GM21526 (cell line): Measurements from ENCODE around the gene C1QTNF6.
A peak's percentile ranks its signal among the peaks of the same experiment; 100 is the strongest.

Experiments used
- ATAC-seq: cut with Tn5 transposase; IDR thresholded peaks from one replicate; pipeline ENCODE4 v1.9.1; 2021; ENCODE audit warnings: moderate library complexity; ENCODE audit not compliant: unreplicated experiment, low FRiP score

Gene C1QTNF6

DNA sequence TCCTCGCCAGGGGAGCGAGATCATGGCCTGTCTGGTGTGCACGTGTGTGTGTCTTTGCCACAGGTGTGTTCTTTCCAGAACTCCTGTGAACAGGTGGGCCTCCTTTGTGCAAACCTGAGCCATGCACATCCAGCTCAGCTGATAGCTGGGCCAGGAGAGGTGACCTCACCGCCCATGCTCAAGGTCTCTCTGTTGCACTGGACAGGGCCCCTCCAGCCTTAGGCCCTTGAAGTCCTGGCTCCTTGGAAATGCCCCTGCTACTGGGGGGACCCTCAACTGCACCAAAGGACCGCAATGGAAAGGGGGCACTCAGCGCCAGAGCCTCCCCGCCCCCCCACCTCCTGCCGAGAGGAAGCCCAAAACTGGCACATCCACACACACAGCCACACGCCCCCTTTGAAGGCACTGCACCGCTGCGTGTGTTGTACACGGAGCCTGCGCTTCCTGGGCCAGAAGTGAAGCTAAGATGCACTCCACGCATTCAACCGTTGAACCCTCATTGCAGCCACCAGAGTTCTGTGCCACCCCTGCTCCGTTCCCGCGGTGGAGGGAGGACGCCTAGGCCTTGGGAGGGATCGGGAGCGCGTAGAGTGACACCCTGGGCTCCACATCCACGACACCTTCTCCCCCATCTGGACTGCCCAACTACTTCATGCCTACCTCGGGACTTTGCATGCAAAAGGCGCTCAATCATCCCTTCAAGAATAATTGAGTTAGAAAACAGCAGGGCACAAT, 21.9 kb downstream of the C1QTNF6 start:
- no peak for ATAC-seq

- ATAC-seq, result no peak
Measured at GRCh38 chr22:37165066-37165465, 23.0 kb downstream of the C1QTNF6 start.

DNA sequence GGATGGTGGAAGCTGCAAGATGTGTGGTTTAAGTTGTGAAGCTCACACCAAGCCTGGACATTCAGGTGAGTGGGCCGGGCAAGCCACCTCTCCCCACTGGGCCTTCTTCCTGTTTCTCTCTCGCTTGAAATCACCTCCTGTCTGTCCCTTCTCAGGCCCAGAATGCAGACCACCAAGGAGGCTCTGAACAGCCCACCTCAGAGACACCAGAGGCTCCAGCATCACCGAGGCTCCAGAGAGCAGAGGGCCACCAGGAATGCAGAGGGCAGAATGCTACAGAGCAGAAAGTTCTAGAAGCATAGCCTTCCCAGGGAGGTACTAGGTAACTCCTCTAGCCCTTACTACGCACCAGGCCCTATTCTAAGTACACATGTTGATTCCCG, 23.6 kb downstream of the C1QTNF6 start:
- no peak for ATAC-seq

- no peak for ATAC-seq
Measured at GRCh38 chr22:37163575-37164504, 24.2 kb downstream of the C1QTNF6 start.

- ATAC-seq, result no peak
Measured at GRCh38 chr22:37163096-37163489, 25.0 kb downstream of the C1QTNF6 start.

DNA sequence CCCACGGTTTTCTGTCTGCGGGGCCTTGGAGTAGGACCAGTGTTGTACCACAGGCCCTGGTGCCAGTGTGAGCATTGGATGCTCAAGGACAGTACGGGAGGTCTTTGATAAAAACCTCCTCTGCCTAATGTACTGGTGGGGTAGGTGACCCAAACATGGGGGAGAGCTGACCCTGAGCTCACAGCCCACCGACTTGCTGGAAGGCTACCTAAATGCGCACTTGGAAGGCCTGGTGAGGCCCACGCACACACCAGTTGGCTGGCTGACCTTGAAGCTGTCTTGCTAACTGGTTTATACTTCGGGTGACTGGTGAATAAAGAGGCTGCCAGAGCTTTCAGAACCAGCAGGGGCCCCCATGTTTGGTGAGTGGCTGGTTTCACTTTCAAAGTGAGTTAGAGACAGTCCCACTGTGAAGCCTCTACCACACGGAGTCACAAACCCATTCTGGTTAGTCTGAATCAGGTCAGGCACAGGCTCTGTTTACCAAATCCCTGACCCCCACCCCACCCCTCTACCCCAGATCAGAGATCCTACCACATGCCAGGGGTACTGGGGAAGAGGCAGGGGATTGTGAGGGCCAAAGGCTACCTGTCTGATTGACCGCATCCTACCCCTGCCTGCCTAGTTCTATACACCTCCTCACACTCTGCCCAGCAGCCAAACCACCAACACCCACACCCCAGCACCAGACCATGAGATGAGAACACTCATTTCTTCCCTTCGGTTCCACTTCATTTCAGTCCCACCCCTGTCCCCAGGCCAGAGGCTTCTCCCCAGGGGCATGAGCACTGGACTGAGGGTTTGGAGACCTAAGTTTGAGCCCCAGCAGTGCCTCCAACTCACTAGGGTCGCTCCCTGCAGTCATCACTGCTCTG, 25.6 kb downstream of the C1QTNF6 start:
- peak; percentile 45 for ATAC-seq

- ATAC-seq, result no peak
Measured at GRCh38 chr22:37161443-37161842, 26.6 kb downstream of the C1QTNF6 start.

DNA sequence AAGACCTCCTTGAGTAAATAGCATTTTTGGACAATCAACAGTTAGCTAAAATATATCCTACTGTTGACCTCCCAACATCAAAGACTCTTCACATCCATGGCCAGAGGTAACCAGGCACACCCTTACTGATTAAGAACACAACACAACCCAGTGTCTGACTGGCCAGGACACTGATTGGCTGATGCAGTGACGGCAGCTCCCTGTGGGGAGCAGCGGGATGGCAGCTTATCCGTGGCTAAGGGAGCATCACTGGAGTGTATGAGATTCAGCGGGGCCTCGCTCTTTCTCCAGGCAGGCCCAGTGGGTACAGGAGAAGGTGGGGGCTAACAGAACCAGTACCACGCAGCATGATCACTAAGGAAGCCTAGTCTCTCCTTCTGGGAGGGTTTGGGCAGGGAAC, 28.0 kb downstream of the C1QTNF6 start:
- no peak for ATAC-seq

DNA sequence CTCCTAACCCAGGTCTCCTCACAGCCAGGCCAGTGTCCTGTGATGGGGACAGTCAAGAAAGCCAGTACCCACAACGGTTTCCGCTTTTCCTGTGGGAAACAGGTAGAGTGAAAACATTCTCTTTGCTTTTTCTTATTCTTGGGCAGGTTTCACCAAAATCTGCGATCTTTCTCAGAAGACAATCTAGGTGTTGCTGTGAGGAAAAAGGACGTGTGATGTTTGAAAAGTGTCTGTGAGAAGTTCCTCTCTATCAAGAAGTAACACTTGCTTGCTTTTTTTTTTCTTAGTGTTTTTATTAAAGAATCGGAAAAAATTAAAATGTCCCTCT, 29.1 kb downstream of the C1QTNF6 start:
- no peak for ATAC-seq

GRCh38 chr22:37157516-37158285, 30.3 kb downstream of the C1QTNF6 start:
- no peak for ATAC-seq

- no peak for ATAC-seq
Measured at GRCh38 chr22:37156686-37157435, 31.2 kb downstream of the C1QTNF6 start.

DNA sequence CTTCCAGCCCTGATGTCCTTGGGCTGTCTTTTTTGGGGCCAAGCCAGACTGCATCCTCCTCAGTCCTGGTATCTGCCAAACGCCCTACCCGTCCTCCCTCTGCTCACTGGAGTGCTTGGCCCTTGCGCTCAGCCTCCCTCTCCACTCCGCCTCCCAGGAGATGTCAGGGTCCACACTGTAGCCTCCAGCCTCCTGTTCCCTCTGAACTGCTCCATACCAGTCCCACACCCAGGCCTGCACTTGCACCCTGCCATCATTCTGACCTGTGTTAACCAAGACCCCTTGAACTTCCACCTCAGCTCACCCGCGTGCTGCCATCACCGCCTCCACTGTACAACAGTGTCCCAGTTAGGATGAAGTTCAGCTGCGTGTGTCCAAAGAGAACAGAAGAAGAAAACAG, 32.1 kb downstream of the C1QTNF6 start:
- ATAC-seq, result no peak

DNA sequence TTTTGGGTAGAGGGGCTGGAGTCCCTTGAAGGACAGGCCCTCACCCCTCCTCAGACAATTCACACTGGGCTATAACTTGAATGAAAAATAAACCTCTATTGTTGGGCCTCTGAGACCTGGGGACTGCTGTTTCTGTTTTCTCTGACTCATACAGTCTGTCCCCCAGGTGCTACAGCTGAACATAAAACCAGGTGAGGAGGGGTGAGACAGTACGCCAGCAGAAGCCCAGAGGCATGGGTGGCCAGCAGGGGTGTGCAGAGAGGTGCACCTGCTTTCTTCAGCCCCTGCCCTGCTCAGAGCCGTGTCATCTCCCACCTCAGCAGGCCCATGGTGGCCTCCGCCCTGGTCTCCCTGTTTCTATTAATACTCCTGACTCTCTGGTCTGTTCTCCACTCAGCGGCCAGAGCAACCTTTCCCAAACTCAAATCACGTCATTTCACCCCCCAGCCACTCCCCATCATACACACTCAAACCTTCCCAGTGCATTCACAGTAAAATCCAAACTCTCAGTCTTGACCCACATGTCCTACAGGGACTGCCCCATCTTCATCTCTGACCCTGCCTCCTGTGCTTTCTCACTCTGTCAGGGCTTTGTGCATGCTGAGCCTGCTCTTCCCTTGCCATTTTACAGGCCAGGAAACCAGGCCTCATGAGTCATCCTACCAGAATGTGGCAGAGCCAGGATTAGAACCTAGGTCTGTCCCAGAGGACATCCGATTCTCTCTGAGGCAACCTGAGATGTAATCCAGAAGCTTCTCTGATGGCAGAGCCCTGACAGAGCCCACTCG, 32.9 kb downstream of the C1QTNF6 start:
- ATAC-seq, result no peak

DNA sequence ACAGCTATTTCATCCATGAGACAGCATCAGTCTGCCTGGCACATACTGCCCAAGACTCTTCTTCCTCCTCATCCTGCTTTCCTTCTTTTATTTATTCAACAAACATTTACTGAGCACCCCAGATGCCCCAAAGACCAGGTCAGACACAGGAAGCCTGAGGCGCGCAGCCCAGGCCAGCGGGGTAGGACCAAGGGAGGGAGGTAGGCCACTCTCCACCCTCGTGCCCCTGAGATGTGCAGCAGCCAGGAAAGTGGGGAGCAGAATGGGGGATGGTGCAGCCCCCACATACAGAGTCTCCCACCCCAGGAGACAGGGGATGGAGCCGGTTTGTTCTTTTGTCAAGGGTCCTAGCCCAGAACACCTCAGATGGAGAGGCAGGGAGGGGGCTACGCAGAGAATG, 34.1 kb downstream of the C1QTNF6 start:
- no peak for ATAC-seq

GRCh38 chr22:37151401-37151800, 36.6 kb downstream of the C1QTNF6 start:
- no peak for ATAC-seq

- no peak for ATAC-seq
Measured at GRCh38 chr22:37150701-37151100, 37.3 kb downstream of the C1QTNF6 start.

GRCh38 chr22:37148742-37149665, 39.0 kb downstream of the C1QTNF6 start:
- no peak for ATAC-seq
